GF-D8 (cell line): ENCODE measurements around the gene TPST1.
"Not testable (repeated sequence)": the region's sequence is repeated elsewhere in the genome, so short reads cannot be mapped to it uniquely, and the experiment has no call there.

Experiments
- DNase-seq: peaks from one replicate; lab custom pipeline; 2025; lab: John Stamatoyannopoulos, UW

TPST1 gene

DNA sequence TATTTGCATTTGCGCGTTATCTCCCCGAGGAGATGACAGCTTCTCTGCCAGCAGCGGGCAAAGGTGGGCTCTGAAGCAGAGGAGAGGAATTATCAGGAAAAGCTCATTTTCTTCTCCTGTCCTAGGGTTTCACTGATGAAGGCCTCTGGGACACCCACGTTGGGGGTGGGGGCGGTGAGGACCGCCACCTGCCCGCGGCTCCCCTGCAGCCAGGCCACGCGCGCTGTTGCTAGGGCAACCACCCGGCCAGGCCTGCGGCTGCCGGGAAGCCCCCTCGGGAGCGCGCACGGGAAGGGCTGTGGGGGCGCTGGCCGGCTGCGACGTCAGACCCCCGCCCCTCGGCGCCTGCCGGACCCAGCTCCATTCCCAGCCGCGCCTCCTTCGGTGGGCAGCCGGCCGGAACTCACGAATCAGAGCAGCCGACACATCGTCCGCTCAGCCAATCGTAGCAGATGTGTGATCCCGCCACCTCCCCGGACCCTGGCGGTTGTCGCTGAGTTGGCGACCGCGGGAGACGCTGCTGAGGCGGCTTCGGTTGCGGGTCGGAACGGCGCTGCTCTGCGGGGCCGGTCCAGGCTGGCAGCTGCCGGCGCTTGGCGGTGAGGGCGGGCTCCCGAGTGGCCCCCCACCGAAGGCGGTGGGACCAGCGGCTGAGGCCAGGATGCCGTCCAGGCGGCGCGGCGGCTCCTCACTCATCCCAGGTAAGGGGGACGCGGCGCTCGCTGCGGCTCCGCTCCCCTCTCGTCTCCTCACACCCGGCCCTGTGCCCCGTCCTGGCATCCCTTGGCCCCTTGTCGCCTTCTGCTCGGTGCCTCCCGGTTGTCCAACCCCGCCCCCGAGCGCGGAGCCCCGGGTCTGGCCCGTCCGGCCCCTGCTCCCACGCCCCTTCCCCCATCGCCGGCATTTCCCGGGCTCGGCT lies at the start of gene TPST1:
Gene TPST1 (plus strand): TSS at position 513 of the 919 bp plus-strand sequence. CDS start 35,092 bp downstream, outside the sequence.
- no peak for DNase-seq

DNA sequence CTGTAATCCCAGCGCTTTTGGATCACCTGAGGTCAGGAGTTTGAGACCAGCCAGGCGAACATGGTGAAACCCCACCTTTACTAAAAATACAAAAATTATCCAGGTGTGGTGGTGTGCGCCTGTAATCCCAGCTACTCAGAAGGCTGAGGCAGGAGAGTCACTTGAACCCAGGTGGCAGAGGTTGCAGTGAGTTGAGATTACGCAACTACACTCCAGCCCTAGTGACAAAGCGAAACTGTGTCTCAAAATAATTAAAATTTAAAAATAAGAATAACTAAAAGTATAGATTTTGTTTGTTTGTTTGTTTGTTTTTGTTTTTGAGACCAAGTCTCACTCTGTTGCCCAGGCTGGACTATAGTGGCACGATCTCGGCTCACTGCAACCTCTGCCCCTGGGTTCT lies 49.1 kb upstream of the TPST1 start:
- DNase-seq: not testable (repeated sequence)

DNA sequence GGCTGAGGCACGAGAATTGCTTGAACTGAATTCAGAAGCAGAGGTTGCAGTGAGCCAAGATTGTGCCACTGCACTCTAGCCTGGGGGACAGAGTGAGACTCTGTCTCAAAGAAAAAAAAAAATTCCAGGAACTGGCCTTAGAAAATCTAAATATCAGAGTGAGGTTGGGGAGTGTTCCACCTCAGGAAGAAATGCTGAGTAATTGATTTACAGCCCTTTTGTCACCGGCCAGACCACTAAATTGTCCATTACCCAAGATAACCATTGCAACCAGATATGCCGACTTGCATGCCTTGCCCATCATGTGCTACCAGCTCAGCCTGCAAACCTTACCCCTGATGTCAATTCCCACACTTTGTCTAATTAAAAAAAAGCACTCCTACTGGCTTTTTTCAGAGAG lies 48.1 kb upstream of the TPST1 start:
- no peak for DNase-seq

DNA sequence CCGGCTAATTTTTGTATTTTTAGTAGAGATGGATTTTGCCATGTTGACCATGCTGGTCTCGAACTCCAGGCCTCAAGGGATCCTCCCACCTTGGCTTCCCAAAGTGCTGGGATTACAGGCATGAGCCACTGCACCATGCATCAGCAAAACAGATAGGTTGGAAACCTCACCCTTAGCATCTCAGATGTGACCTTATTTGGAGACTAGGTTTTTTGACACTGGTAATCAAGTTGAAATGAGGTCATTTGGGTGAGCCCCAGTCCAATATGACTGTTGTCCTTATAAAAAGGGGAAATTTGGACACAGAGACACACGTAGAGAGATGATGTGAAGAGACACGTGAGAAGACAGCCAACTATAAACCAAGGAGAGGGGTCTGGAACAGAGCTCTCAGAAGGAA lies 42.5 kb upstream of the TPST1 start:
- DNase-seq: no peak

DNA sequence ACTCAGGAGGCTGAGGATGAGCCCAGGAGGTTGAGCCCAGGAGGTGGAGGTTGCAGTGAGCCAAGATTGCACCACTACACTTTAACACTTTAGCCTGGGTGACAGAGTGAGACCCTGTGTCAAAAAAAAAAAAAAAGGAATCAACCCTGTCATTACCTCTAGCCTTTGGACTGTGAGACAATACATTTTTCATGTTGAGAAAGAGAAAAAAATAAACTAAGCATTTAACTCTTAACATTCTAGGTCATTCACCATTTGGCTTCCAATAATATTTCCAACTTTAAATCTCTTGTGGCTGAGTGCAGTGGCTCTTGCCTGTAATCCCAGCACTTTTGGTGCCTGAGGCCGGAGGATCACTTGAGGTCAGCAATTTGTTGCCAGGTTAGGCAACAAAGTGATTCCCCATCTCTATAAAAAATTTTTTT lies 41.9 kb upstream of the TPST1 start:
- no peak for DNase-seq

DNA sequence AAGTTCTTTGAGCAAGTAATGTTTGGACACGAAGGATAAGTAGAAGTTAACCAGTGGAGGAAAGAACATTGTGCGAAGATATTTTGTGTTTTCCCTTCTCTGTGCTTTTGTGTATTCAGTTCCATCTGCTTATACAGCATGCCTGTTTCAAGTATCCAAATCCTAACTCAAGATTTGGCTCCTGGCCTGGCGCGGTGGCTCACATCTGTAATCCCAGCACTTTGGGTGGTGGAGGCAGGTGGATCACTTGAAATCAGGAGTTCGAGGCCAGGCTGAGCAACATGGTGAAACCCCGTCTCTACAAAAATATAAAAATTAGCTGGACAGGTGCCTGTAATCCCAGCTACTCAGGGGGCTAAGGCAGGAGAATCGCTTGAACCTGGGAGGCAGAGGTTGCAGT lies 40.8 kb upstream of the TPST1 start:
- DNase-seq: no peak

DNA sequence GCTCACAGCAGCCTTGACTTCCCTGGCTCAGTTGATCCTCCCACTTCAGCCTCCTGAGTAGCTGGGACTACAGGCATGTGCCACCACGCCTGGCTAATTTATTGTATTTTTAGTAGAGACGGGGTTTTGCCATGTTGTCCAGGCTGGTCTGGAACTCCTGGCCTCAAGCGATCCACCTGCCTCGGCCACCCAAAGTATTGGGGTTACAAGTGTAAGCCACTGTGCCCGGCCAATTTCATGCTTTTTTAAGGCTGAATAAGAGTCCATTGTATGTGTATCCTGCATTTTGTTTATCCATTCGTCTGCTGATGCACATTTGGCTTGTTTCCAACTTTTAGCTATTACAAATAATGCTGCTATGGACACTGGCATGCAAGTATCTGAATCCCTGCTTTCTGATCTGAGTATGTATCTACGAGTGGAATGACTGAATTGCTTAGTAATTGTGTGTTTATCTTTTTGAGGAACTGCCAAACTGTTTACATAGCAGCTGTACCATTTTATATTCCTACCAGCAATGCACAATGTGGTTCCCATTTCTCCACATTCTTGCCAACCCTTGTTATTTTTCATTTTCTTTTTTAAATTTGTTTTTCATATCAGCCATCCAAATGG lies 37.3 kb upstream of the TPST1 start:
- DNase-seq: no peak

DNA sequence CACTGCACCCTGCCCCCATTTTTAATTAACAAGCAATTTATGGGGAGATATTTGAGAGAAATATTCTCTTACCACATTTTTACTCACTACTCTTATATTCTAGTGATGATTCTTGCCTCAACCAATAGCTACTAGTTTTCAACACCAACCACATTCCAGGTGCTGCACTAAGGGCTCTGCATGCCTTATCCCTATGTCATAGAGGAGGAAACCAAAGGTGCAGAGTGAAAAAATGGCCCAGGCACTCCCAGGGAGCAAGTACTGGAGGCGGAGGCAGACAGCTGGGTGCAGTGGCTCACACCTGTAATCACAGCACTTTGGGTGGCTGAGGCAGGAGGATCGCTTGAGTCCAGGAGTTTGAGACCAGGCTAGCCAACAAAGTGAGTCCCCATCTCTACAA lies 35.5 kb upstream of the TPST1 start:
- no peak for DNase-seq

DNA sequence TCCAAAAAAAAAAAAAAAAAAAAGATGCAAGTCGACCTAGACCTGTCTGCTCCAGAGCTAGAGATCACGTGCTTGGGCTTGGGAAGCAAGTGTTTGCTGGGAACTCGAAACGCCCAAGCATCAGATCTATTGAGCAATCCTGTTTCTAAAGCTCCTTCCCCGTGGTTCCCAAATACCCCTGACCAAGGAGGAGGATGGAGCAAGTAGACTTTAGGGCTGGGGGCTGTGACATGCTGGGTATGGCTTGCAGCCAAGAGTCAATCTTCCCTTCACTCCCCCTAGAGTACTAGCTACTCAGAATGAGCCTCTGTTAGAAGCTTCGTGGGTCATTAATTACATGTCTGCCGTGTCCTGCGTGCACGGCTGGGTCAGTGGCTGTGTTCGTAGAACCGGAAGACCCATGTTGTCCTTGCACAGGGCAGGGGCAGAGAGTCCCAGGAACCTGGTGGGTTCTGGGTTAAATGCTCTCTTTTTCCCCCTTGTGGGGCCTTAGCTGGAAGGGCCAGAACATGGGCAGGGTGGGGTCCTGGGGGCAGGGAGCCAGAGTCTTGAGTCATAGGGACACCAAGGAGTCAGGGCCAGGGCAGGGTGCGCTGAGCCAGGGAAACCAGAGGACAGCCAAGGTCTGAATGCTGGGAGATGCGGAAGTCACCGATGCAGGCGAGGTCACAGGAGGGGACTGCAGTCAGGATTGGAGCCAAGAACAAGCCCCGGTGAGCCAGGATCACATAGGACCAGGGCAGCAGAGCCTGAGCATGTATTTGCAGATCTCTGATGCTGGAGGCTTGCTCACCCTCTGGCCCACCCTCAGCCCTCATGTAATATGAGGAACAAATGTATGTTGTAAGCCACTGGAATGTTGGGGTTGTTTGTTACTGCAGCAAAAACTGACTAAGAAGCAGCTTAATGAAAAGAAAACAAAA lies 34.6 kb upstream of the TPST1 start:
- DNase-seq: no peak

DNA sequence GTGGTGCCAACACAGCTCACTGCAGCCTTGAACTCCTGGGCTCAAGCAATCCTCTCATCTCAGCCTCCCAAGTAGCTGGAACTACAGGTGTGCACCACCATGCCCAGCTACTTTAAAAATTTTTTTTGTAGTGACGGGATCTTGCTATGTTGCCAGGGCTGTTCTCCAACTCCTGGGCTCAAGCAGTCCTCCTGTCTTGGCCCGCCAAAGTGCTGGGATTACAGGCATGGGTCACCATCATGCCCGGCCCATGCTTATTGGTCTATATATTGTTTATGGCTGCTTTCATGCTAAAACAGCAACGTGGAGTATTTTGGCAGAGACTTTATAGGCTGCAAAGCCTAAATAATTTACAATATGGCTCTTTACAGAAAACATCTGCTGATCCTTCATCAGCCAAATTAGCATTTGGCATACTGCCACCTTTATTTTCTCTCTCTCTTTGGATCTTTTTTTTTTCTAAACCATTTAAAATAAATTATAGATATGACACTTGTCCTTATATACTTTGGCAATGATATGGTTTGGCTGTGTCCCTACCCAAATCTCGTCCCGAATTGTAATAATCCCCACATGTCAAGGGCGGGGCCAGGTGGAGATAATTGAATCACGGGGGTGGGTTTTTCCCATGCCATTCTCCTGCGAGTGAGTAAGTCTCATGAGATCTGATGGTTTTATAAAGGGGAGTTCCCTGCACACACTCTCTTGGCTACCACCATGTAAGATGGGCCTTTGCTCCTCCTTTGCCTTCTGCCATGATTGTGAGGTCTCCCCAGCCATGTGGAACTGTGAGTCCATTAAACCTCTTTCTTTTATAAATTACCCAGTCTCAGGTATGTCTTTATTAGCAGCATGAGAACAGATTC lies 32.4 kb upstream of the TPST1 start:
- not testable (repeated sequence) for DNase-seq

DNA sequence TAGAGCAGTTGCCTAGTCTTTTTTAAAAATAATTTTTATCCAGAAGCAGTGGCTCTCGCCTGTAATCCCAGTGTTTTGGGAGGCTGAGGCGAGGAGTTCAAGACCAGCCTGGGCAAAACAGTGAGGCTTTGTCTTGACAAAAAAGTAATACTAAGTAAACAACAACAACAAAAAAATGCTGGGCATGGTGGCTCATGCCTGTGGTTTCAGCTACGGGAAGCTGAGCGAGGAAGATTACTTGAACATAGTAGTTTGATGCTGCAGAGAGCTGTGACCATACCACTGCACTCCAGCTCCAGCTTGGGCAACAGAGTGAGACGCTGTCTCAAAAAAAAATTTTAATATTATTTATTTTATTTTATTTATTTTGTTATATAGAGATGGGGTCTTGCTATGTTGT lies 31.3 kb upstream of the TPST1 start:
- DNase-seq: no peak

DNA sequence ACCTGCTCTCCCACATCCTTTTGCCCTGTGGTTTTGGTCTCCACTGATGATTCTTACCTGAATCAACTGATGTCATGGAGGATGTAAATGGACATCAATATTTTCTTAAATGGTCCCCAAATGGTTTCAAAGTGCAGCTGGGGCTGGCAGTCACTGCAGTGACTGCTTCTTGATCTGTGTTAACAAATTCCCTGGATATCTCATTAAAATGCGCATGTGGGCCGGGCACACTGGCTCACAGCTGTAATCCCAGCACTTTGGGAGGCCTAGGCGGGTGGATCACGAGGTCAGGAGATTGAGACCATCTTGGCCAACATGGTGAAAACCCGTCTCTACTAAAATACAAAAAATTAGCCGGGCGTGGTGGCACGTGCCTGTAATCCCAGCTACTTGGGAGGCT lies 30.1 kb upstream of the TPST1 start:
- DNase-seq: not testable (repeated sequence)

DNA sequence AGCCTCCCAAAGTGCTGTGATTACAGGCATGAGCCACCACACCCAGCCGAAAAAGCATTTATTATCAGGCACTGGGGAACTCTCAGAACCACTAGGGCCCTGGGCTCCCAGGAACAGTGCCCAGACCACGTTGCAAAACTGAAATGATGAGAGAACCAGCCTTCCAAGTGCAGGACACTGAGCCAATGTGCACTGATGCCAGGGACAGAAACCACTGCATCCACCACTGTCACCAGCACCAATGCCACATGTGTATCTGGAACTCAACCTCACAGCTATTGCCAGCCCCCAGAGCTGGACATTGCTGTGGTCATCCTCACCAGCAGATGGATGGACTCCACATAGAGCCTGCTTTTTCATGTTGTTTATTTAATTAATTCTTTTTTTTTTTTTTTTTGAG lies 28.2 kb upstream of the TPST1 start:
- DNase-seq: no peak

DNA sequence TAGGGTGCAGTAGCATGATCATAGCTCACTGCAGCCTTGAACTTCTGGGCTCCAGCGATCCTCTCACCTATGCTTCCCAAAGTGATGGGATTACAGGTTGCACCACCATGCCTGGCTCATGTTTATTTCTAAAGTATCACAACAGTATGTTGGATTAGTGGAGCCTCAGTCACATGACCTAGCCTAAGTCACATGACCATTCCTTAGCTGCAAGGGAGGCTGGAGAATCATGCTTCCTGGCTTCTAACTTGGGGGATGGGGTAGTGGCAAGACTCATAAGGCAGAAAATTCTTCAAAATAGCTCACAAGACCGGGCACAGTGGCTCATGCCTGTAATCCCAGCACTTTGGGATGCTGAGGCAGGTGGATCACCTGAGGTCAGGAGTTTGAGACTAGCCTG lies 26.9 kb upstream of the TPST1 start:
- no peak for DNase-seq

DNA sequence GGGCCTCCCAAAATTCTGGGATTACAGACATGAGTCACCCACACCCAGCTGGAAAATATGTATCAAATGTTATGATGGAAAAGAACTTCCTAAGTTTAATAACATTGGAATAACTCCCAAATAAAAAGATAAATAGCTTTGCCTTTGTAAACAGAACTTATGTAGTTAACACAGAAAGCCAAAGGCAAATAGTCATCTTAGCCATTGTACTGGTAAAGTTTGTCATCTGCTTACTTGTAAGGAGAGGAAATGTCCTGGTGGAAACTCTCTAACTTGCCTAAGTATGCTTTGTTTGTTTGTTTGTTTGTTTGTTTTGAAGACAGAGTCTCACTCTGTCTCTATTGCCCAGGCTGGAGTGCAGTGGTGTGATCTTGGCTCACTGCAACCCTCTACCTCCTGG lies 23.8 kb upstream of the TPST1 start:
- no peak for DNase-seq

DNA sequence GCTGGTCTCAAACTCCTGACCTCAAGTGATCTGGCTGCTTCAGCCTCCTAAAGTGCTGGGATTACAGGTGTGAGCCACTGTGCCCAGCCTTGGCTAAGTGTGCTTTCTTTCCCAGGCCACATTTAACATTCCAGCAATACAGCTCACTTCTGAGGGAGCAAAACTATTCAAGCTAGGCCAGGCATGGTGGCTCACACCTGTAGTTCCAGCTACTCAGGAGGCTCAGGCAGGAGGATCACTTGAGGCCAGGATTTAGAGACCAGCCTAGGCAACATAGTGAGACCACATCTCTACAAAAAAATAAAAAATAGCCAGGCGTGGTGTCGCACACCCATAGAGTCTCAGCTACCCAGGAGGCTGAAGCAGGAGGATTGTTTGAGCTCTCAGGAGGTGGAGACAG lies 23.3 kb upstream of the TPST1 start:
- no peak for DNase-seq

DNA sequence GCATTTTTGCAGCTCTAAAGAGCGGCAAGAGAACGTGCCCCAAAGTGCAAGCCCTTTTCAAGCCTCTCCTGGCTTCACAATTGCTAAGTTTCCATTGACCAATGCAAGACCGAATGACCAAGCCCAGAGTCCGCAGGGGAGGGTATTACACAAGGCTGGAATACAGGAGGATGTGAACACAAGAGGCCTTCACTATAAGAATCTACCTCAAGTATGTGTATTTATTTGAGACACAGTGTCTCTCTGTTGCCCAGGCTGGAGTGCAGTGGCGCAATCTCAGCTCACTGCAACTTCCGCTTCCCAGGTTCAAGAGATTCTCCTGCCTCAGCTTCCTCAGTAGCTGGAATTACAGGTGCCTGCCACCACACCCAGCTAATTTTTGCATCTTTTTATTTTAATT lies 22.2 kb upstream of the TPST1 start:
- no peak for DNase-seq

DNA sequence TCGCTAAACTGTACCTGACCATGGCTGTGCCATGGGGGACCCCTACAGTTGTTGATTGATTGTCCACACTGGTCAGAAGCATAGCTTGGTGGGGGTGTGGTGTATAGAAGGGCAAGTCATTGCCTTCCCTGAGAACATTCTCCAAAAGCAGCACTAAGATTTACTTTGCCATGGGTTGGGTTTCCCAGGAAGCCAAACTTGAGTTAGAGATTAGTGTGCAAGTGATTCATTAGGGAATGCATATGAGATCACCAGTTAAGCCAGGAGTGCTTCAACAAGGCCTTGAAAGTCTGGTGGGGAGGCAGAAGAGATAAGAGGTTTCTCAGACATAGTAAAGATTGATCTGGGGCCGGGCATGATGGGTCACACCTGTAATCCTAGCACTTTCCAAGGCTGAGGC lies 21.4 kb upstream of the TPST1 start:
- no peak for DNase-seq

DNA sequence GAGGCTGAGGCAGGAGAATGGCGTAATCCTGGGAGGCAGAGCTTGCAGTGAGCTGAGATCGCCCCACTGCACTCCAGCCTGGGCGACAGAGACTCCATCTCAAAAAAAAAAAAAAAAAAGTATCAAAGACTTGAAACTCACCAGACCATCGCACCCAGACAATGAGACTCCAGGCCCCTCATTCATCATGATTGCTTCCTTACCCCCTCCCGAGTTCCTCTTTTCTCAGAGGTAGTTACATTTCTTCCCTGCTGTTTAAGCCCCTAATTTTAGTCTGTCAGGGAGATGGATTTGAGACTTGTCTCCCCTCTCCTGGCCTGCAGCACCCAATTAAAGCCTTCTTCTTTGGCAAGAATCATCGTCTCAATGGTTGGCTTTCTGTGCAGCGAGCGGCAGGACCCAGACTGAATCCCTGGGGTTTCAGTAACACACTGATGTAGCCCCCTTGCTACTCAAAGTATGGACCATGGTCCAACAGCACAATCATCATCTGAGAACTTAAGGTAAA lies 19.4 kb upstream of the TPST1 start:
- DNase-seq: no peak

DNA sequence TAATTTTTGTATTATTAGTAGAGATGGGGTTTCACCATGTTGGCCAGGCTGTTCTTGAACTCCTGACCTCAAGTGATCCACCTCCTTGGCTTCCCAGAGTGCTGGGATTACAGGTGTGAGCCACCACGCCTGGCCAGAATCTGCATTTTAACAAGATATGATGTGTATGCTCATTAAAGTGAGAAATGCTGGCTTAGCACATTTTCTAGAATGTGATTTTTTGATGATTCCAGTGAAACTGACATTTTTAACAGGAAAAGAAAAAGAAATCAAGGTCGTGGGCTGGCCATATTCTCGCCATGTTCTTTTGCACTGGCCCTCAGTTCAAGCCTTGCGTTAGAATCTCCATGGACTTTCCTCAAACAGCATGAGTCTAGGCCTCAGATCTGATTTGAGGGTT lies 18.1 kb upstream of the TPST1 start:
- DNase-seq: no peak

DNA sequence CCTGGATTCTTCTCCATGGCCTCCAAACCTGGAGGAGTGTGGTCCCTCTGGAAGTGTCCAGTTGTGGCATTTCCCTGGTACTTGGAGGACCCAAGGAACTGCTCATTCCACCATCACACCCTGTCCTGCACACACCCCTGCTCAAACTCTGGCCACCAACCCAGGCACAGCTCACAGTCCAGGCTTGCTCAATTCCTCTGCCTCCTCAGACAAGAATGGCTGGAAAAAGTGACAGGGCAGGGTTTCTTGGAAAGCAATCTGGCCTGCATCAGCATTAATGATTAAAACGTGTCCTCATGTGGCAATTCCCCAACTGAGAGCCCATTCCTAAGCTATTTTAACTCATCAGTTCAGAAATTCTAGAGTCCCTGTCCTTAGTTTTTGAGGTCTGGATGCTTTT lies 17.2 kb upstream of the TPST1 start:
- no peak for DNase-seq
